Loucy (cell line): ENCODE results near the gene TRDMT1.

Experiments
- EZH2phosphoT487 ChIP-seq: fragments of 200-600 bp; IDR thresholded peaks from 2 replicates; pipeline ENCODE4 v1.6.1; 2018; ENCODE audit warnings: antibody characterized with exemption, mild to moderate bottlenecking, moderate library complexity, borderline replicate concordance
- TF ChIP-seq, protein P1 (sequence below): fragments of 200-600 bp; sonication (generic); conservative IDR thresholded peaks from 2 replicates; pipeline ENCODE4 v1.5.1; 2014; ENCODE audit warnings: mild to moderate bottlenecking, antibody characterized with exemption, low read length

GRCh38 chr10:17250736-17251135, 49.3 kb upstream of the TRDMT1 start:
- TF ChIP-seq, protein P1, sequence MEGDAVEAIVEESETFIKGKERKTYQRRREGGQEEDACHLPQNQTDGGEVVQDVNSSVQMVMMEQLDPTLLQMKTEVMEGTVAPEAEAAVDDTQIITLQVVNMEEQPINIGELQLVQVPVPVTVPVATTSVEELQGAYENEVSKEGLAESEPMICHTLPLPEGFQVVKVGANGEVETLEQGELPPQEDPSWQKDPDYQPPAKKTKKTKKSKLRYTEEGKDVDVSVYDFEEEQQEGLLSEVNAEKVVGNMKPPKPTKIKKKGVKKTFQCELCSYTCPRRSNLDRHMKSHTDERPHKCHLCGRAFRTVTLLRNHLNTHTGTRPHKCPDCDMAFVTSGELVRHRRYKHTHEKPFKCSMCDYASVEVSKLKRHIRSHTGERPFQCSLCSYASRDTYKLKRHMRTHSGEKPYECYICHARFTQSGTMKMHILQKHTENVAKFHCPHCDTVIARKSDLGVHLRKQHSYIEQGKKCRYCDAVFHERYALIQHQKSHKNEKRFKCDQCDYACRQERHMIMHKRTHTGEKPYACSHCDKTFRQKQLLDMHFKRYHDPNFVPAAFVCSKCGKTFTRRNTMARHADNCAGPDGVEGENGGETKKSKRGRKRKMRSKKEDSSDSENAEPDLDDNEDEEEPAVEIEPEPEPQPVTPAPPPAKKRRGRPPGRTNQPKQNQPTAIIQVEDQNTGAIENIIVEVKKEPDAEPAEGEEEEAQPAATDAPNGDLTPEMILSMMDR: peak; percentile 44
- no peak for TF ChIP-seq EZH2phosphoT487
